Transverse colon (tissue), 4 donors: ENCODE measurements around the gene AKT1S1.

Experiments
- CTCF ChIP-seq, 5 experiments: fragments of 200-600 bp in 3 of 5; fragments of 450-650 bp in 2 of 5; sonication (generic) in 3 of 5; IDR thresholded peaks; 1 replicate in 2 of 5; 2 replicates in 3 of 5; pipeline ENCODE4 v1.5.1; 2016 to 2017; ENCODE audit warnings: antibody characterized with exemption in 5 of 5, inconsistent platforms in 3 of 5, mild to moderate bottlenecking in 2 of 5, moderate library complexity in 1 of 5
- POLR2AphosphoS5 ChIP-seq, 3 donors: sonication (generic); formaldehyde crosslinking; IDR thresholded peaks; one replicate each; pipeline ENCODE4 v1.6.1; 2016; ENCODE audit warnings: antibody characterized with exemption in 3 of 3

GRCh38 chr19:49846408-49846807 is 30.7 kb downstream of the AKT1S1 start:
- TF ChIP-seq CTCF (IDR thresholded peaks at IDR 0.05) (no peak), POLR2AphosphoS5 (IDR thresholded peaks at IDR 0.05) (no peak)
